Sigmoid colon (tissue), 4 donors: ENCODE data around the gene USP28.

Source experiments
- EP300 ChIP-seq, 4 donors: sonication (generic); formaldehyde crosslinking; IDR thresholded peaks; one replicate each; pipeline ENCODE4 v1.6.1; 2017; ENCODE audit warnings: antibody characterized with exemption in 4 of 4
- POLR2A ChIP-seq, 2 donors: fragments of 450-650 bp; IDR thresholded peaks; one replicate each; pipeline ENCODE4 v1.6.1; 2016; ENCODE audit warnings: antibody characterized with exemption in 2 of 2, mild to moderate bottlenecking in 2 of 2, moderate library complexity in 2 of 2
- POLR2AphosphoS5 ChIP-seq, 4 donors: sonication (generic); formaldehyde crosslinking; IDR thresholded peaks; one replicate each; pipeline ENCODE4 v1.6.1; 2017; ENCODE audit warnings: antibody characterized with exemption in 4 of 4
- TF ChIP-seq, protein P1 (sequence below), 4 experiments: fragments of 450-650 bp in 3 of 4; fragments of 200-600 bp in 1 of 4; IDR thresholded peaks; one replicate each; pipeline ENCODE4 v1.5.1; 2016 to 2019; ENCODE audit warnings: antibody characterized with exemption in 4 of 4, mild to moderate bottlenecking in 3 of 4, moderate library complexity in 2 of 4

DNA sequence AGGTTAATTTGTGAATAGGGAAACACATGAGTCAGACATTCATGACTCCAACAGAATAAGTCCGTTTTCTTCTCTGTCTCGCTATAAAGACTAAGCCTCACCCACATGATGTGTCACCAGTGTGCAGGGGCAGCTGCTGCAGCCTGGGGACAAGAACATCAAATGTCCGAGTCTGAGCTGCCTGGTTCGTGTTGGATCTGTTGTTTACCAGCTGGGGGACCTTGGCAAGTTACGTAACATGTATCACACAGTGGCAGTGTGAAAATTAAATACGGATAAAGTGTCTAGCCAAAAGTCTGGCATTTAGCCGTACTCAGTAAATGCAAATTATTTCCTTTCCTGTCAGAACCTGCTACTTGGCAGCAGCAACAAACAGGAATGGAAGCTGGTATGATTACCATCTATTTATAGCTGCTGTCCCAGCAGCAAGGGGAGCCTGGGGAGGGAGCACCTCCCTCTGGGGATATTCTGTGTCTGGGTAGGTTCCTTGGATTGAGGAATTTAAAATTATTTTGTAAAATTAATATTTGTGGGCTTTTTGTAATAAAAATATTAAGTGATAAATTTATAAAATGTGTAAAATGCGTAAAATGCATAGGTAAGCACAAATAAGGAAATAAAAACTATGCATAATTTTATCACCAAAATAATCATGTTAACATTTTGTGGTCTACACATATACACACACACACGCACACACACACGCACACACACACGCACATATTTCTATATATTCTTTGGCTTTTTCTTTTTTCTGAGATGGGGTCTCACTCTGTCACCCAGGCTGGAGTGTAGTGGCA lies 97.1 kb downstream of the USP28 start:
- TF ChIP-seq POLR2A (IDR thresholded peaks at IDR 0.05) (no peak), POLR2AphosphoS5 (IDR thresholded peaks at IDR 0.05) (no peak), EP300 (IDR thresholded peaks at IDR 0.05) (no peak)
- TF ChIP-seq, protein P1, sequence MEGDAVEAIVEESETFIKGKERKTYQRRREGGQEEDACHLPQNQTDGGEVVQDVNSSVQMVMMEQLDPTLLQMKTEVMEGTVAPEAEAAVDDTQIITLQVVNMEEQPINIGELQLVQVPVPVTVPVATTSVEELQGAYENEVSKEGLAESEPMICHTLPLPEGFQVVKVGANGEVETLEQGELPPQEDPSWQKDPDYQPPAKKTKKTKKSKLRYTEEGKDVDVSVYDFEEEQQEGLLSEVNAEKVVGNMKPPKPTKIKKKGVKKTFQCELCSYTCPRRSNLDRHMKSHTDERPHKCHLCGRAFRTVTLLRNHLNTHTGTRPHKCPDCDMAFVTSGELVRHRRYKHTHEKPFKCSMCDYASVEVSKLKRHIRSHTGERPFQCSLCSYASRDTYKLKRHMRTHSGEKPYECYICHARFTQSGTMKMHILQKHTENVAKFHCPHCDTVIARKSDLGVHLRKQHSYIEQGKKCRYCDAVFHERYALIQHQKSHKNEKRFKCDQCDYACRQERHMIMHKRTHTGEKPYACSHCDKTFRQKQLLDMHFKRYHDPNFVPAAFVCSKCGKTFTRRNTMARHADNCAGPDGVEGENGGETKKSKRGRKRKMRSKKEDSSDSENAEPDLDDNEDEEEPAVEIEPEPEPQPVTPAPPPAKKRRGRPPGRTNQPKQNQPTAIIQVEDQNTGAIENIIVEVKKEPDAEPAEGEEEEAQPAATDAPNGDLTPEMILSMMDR (IDR thresholded peaks at IDR 0.05) = no peak
